SW480 (cell line): ENCODE measurements around the gene RASGRP1.
"Not testable (repeated sequence)": the region's sequence is repeated elsewhere in the genome, so short reads cannot be mapped to it uniquely, and the experiment has no call there.

ENCODE experiments used
- DNase-seq: peaks from one replicate; pipeline ENCODE4 v3.0.0-alpha.2; 2016; ENCODE audit warnings: low spot score

Gene RASGRP1

GRCh38 chr15:38564557-38565286 lies at the start of gene RASGRP1:
RASGRP1 (minus strand) TSS chr15:38564814; CDS start chr15:38564628, 186 bp downstream.
- peak; percentile 42 for DNase-seq

- DNase-seq = no peak
Observed at GRCh38 chr15:38613085-38613484, 48.5 kb upstream of the RASGRP1 start.

- DNase-seq = no peak
Observed at GRCh38 chr15:38612159-38612863, 47.7 kb upstream of the RASGRP1 start.

- DNase-seq = no peak
Observed at GRCh38 chr15:38611228-38611627, 46.6 kb upstream of the RASGRP1 start.

GRCh38 chr15:38610748-38611147 lies 46.1 kb upstream of the RASGRP1 start:
- no peak for DNase-seq

- DNase-seq = no peak
Observed at GRCh38 chr15:38609097-38609738, 44.6 kb upstream of the RASGRP1 start.

- no peak for DNase-seq
Observed at GRCh38 chr15:38608682-38609081, 44.1 kb upstream of the RASGRP1 start.

- DNase-seq = no peak
Observed at GRCh38 chr15:38605744-38606143, 41.1 kb upstream of the RASGRP1 start.

- no peak for DNase-seq
Observed at GRCh38 chr15:38603672-38604071, 39.1 kb upstream of the RASGRP1 start.

- no peak for DNase-seq
Observed at GRCh38 chr15:38602910-38603670, 38.5 kb upstream of the RASGRP1 start.

- DNase-seq = no peak
Observed at GRCh38 chr15:38600236-38600635, 35.6 kb upstream of the RASGRP1 start.

GRCh38 chr15:38598749-38599148 lies 34.1 kb upstream of the RASGRP1 start:
- no peak for DNase-seq

- no peak for DNase-seq
Observed at GRCh38 chr15:38597219-38597800, 32.7 kb upstream of the RASGRP1 start.

- peak; percentile 62 for DNase-seq
Observed at GRCh38 chr15:38593524-38593923, 28.9 kb upstream of the RASGRP1 start.

- DNase-seq = no peak
Observed at GRCh38 chr15:38589502-38589901, 24.9 kb upstream of the RASGRP1 start.

- no peak for DNase-seq
Observed at GRCh38 chr15:38588672-38589071, 24.1 kb upstream of the RASGRP1 start.

- no peak for DNase-seq
Observed at GRCh38 chr15:38587214-38587613, 22.6 kb upstream of the RASGRP1 start.

- DNase-seq = not testable (repeated sequence)
Observed at GRCh38 chr15:38586005-38586404, 21.4 kb upstream of the RASGRP1 start.

GRCh38 chr15:38578626-38579025 lies 14.0 kb upstream of the RASGRP1 start:
- DNase-seq = no peak

- no peak for DNase-seq
Observed at GRCh38 chr15:38577424-38577987, 12.9 kb upstream of the RASGRP1 start.

- DNase-seq = no peak
Observed at GRCh38 chr15:38576837-38577236, 12.2 kb upstream of the RASGRP1 start.

- no peak for DNase-seq
Observed at GRCh38 chr15:38576261-38576660, 11.6 kb upstream of the RASGRP1 start.
